ENCODE data around the gene ZSCAN25. TPM values are rescaled to one million over a fixed set of nuclear protein-coding genes. Genes with fewer than 3 reads are reported as not detected.

The ZSCAN25 gene
- total RNA-seq, 1 donor from 2014 or later = 12.3 TPM

DNA sequence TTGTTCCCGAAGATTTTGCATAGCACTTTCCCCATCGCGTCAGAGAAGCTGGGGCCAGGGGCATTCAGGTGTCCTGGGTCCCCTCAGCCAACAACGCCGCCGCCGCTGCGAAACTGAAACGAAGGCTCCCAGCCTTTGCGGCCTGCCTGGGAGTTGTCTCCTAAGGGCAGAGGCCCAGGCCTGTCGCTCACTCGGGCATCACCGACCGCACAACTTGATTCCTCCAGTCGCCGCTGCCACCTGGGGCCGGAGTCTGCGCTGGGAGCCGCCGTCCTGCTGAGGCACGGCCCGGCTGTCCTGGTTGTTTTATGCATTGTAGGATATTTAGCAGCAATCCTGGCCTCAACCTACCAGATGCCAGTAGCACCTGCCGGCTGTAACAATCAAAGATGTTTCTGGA is 22.0 kb downstream of the ZSCAN25 start:
- TF ChIP-seq, protein P1, sequence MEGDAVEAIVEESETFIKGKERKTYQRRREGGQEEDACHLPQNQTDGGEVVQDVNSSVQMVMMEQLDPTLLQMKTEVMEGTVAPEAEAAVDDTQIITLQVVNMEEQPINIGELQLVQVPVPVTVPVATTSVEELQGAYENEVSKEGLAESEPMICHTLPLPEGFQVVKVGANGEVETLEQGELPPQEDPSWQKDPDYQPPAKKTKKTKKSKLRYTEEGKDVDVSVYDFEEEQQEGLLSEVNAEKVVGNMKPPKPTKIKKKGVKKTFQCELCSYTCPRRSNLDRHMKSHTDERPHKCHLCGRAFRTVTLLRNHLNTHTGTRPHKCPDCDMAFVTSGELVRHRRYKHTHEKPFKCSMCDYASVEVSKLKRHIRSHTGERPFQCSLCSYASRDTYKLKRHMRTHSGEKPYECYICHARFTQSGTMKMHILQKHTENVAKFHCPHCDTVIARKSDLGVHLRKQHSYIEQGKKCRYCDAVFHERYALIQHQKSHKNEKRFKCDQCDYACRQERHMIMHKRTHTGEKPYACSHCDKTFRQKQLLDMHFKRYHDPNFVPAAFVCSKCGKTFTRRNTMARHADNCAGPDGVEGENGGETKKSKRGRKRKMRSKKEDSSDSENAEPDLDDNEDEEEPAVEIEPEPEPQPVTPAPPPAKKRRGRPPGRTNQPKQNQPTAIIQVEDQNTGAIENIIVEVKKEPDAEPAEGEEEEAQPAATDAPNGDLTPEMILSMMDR (IDR thresholded peaks at IDR 0.05) = no peak
- TF ChIP-seq POLR2A (IDR thresholded peaks at IDR 0.05) (no peak), POLR2AphosphoS5 (IDR thresholded peaks at IDR 0.05; ENCODE audit: insufficient read depth in 1 of 2, low read depth in 1 of 2) (no peak)
- H3K36me3 ChIP-seq = no peaks in the 10 kb centered on the region
- no peaks in the 10 kb centered on the region for H3K9me3 ChIP-seq
- DNase-seq (ENCODE audit: extremely low spot score in 2 of 2) = no peak
- no peak overlapping the region for H3K27ac ChIP-seq
- no peaks in the 10 kb centered on the region for H3K27me3 ChIP-seq
- intact Hi-C loops (cut with DNase I) = no loop called here
- no peak overlapping the region for H3K4me3 ChIP-seq
- no peaks in the 10 kb centered on the region for H3K4me1 ChIP-seq

DNA sequence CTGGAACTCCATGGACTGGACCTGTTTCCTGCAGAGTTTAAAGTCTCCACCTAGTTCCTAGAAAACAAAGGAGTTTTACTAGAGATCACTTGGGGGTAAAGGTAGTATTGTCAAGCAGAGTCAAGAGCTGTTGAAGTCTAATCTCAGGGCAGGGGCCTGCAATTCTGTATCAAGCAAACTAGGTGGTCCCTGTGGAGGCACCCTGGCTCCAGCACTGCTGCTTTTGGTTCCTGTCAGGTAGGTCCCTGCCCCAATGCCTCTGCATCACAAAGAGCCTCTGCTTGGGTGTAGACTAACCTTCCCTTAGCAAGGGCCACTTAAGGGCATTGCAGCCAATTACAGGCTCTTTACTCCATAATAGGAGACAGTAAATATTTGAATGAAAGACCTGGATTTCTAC is 22.5 kb downstream of the ZSCAN25 start:
- Histone ChIP-seq H3K27me3 (no peaks in the 10 kb centered on the region), H3K9me3 (no peaks in the 10 kb centered on the region), H3K4me1 (no peaks in the 10 kb centered on the region), H3K27ac (no peak overlapping the region), H3K4me3 (no peak overlapping the region), H3K36me3 (no peaks in the 10 kb centered on the region)
- TF ChIP-seq POLR2A (IDR thresholded peaks at IDR 0.05) = no peak
- TF ChIP-seq, protein P1 (IDR thresholded peaks at IDR 0.05) = no peak
- no peak for TF ChIP-seq POLR2AphosphoS5 (IDR thresholded peaks at IDR 0.05; ENCODE audit: insufficient read depth in 1 of 2, low read depth in 1 of 2)
- no peak for DNase-seq (ENCODE audit: extremely low spot score in 2 of 2)
- intact Hi-C loops (cut with DNase I) = no loop called here

DNA sequence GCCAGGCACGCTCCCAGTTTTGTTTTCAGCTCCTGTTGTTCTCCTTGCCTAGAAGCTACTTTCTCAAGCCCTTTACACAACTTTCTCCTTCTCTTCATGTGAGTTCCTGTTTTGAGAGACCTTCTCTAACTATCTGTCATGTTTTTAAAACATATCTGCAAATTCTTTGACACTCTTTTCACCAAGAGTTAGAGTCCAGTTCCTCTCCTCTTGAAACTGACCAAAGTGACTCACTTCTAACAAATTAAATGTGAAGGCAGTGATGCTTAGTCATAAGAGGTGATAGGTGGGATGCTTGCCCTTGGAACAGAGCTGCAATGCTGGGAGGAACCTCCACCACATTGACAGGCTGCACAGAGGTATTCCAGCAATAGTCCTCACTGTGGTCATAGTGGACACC is 25.3 kb downstream of the ZSCAN25 start:
- no peak overlapping the region for H3K27ac ChIP-seq
- no peak for TF ChIP-seq POLR2A (IDR thresholded peaks at IDR 0.05)
- TF ChIP-seq POLR2AphosphoS5 (IDR thresholded peaks at IDR 0.05; ENCODE audit: insufficient read depth in 1 of 2, low read depth in 1 of 2) = no peak
- TF ChIP-seq, protein P1 (IDR thresholded peaks at IDR 0.05) = no peak
- intact Hi-C loops (cut with DNase I) = no loop called here
- no peaks in the 10 kb centered on the region for H3K4me1 ChIP-seq
- H3K4me3 ChIP-seq = no peak overlapping the region
- H3K9me3 ChIP-seq = no peaks in the 10 kb centered on the region
- no peak for DNase-seq (ENCODE audit: extremely low spot score in 2 of 2)
- H3K36me3 ChIP-seq = no peaks in the 10 kb centered on the region
- H3K27me3 ChIP-seq = no peaks in the 10 kb centered on the region

DNA sequence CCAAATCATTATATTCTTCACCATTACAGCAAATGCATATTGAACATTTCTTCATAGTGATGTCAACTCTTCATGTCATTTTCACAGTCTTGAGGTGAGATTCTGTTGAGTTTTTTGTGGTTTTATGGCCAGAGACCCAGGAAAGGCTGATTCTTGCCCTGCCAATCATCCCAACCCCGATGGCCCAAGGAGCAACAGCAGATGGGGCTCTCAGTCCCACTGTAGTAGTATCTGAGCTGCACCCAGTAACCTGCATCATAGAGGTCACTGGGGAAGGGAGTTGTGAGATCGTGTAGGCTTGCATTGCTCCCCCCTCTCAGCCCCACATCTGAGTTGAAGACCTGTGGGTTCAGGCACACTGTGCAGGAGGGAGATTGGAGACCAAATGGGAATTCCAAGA is 26.7 kb downstream of the ZSCAN25 start:
- TF ChIP-seq, protein P1 (IDR thresholded peaks at IDR 0.05) = no peak
- Histone ChIP-seq H3K36me3 (no peaks in the 10 kb centered on the region), H3K4me3 (no peak overlapping the region), H3K9me3 (no peaks in the 10 kb centered on the region), H3K4me1 (no peaks in the 10 kb centered on the region), H3K27ac (no peak overlapping the region), H3K27me3 (no peaks in the 10 kb centered on the region)
- DNase-seq (ENCODE audit: extremely low spot score in 2 of 2) = no peak
- intact Hi-C loops (cut with DNase I) = no loop called here

DNA sequence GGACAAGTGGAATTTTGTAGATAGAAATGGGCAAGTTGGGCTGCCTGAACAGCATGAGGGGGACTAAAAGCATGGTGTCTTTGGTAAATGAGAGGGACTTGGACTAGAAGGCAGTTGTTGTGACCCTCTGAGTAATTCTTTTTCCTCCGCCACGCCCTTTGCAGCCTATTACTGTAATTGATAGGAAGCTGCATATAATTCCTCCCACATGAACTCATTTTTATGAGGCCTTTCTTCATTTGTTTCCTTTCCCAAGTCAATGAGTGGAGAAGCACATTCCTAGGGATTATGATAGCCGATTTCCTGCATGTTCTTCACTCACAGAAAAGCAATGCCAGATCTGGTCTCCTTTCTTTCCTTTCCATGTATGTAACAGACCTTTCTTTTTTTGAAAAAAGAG is 27.7 kb downstream of the ZSCAN25 start:
- Histone ChIP-seq H3K4me3 (no peak overlapping the region), H3K9me3 (no peaks in the 10 kb centered on the region), H3K27ac (no peak overlapping the region), H3K27me3 (no peaks in the 10 kb centered on the region), H3K36me3 (no peaks in the 10 kb centered on the region), H3K4me1 (no peaks in the 10 kb centered on the region)
- DNase-seq (ENCODE audit: extremely low spot score in 2 of 2) = no peak
- intact Hi-C loops (cut with DNase I) = no loop called here
- no peak for TF ChIP-seq POLR2AphosphoS5 (IDR thresholded peaks at IDR 0.05; ENCODE audit: insufficient read depth in 1 of 2, low read depth in 1 of 2)
- no peak for TF ChIP-seq POLR2A (IDR thresholded peaks at IDR 0.05)
- TF ChIP-seq, protein P1 (IDR thresholded peaks at IDR 0.05) = no peak

Data from vagina (tissue), 2 donors.